ENCODE measurements around the gene CYP2S1.

CYP2S1 gene

DNA sequence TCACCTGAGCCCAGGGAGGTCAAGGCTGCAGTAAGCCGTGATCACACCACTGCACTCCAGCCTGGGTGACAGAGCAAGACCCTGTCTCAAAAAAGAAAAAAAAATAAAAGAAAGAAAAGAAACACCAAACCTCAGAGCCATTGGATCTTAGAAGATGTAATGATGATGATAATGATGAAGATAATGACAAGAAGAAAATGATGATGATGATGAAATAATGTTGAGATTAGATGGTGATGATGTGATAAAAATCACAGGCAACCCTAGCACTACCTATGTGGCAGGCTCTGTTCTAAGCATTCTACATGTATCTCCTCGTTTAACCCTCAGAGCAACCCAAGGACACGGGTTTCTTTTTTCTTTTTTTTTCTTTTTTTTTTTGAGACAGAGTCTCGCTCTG, 51.1 kb downstream of the CYP2S1 start:
- no peak for DNase-seq (ENCODE audit: low read depth, low spot score)
- no peak overlapping the region for H3K4me3 ChIP-seq (ENCODE audit: low read length)

DNA sequence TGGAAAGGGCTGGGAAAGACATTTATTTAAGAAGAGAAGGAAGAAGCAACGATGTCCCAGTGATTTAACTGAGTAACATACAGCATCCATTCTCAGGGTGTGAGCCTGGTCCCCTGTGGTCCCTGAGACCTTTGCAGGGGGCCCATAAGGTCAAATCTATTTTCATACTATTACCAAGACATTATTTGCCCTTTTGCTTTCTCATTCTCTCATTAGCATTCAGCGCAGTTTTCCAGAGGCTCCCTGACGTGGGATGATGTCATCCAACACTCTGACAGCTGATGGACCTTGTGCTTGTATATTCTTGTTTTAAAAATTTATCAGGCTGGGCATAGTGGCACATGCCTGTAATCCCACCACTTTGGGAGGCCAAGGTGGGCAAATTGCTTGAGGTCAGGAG, 52.8 kb downstream of the CYP2S1 start:
- no peak for DNase-seq (ENCODE audit: low read depth, low spot score)

DNA sequence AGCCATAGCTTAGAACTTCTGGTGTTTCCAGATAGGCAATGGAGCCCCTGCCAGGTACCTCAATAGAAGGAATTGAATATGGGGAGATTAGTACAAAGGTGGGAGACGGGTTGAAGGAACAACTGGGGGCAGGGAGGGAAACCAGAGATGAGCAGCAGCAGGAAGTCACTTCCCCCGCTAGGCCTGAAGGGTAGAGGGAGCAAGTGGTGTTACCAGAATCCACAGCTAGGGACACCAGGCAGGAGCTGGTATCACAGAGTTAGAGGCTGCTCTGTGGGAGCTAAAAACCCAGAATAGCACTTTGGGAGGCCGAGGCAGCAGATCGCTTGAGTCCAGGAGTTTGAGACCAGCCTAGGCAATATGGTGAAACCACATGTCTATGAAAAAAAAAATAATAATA, 55.9 kb downstream of the CYP2S1 start:
- no peak for DNase-seq (ENCODE audit: low read depth, low spot score)
- no peak overlapping the region for H3K4me3 ChIP-seq (ENCODE audit: low read length)

More for the DNA sequence above, 52.8 kb downstream of the CYP2S1 start:
- H3K4me3 ChIP-seq (ENCODE audit: low read length): no peak overlapping the region

DNA sequence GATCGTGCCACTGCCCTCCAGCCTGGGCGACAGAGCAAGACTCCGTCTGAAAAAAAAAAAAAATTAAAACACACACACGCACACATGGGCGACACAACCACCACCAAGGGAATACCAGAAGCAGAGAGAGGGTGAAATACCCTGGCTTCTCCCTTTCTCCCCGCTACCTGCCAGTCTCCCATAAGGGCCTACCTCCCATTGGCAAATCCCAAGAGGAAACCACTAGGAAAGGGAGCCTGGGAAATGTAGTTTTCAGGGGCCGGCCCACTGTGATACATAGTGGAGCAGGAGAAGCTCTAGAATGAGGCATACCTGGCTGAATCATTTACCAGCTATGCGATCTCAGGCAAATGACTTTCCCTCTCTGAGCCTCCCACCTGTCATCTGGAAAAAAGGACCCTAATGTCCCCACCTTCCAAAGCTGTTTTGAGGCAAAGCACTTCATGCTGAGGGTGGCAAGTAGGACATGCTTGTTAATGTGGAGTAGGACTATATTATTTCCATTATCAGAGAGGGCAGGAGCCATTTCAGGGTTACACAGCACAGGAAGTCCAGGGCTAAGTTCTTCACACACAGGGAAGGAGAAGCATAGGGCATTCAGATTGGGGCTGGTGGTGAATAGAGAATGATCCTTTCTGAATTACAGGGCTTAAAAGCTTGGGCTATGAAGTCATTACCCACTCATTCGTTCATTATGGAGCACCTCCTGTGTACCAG, 56.8 kb downstream of the CYP2S1 start:
- H3K4me3 ChIP-seq (ENCODE audit: low read length): no peak overlapping the region
- DNase-seq (ENCODE audit: low read depth, low spot score): no peak

GRCh38 chr19:41253660-41254059, 60.6 kb downstream of the CYP2S1 start:
- DNase-seq (ENCODE audit: low read depth, low spot score): no peak
- no peak overlapping the region for H3K4me3 ChIP-seq (ENCODE audit: low read length)

DNA sequence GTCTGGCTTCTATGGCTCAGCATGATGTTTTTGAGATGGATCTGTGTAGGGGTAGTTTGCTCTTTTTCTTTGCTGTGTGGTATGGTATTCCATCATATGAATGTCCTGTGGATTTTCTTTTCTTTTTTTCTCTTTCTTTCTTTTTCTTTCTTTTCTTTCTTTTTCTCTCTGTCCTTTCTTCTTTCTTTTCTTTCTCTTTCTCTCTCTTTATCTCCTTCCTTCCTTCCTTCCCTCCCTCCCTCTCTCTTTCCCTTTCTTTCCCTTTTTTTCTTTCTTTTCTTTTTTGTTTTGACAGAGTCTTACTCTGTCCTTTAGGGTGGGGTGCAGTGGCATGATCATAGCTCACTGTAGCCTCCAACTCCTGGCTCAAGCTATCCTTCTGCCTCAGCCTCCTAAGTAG, 62.2 kb downstream of the CYP2S1 start:
- DNase-seq (ENCODE audit: low read depth, low spot score): no peak
- no peak overlapping the region for H3K4me3 ChIP-seq (ENCODE audit: low read length)
